Neural progenitor cell (in vitro differentiated cells): Measurements from ENCODE around the gene ECPAS. TPM values are rescaled to one million over a fixed set of nuclear protein-coding genes. Genes with fewer than 3 reads are reported as not detected.

Experiments used
- DNase-seq: peaks from one replicate; pipeline ENCODE4 v3.0.0-alpha.2; 2016; ENCODE audit warnings: low spot score
- H2AFZ ChIP-seq: fragments of 200-600 bp; sonication (generic); replicated peaks from 2 replicates; pipeline ENCODE4 v1.6.1; 2016; ENCODE audit warnings: antibody characterized with exemption
- H3F3A ChIP-seq: fragments of 200-600 bp; sonication (generic); 2 replicates; pipeline ENCODE4 v1.6.1; 2016; ENCODE audit warnings: antibody characterized with exemption, low read depth
- H3K27ac ChIP-seq: fragments of 200-600 bp; sonication (generic); 2 replicates; pipeline ENCODE4 v1.5.1; 2016; ENCODE audit warnings: mild to moderate bottlenecking
- H3K27me3 ChIP-seq: fragments of 200-600 bp; sonication (generic); 2 replicates; pipeline ENCODE4 v1.6.1; 2016; ENCODE audit warnings: mild to moderate bottlenecking, moderate library complexity
- H3K36me3 ChIP-seq: fragments of 200-600 bp; sonication (generic); 2 replicates; pipeline ENCODE4 v1.5.1; 2016
- H3K4me1 ChIP-seq: fragments of 200-600 bp; sonication (generic); 2 replicates; pipeline ENCODE4 v1.6.1; 2016; ENCODE audit warnings: mixed run types
- H3K4me2 ChIP-seq: fragments of 200-600 bp; sonication (generic); 2 replicates; pipeline ENCODE4 v1.6.1; 2016
- H3K4me3 ChIP-seq: fragments of 200-600 bp; sonication (generic); 2 replicates; pipeline ENCODE4 v1.5.1; 2016
- H3K79me2 ChIP-seq: fragments of 200-600 bp; sonication (generic); 2 replicates; pipeline ENCODE4 v1.6.1; 2016; ENCODE audit warnings: low read depth
- H3K9ac ChIP-seq: fragments of 200-600 bp; sonication (generic); 2 replicates; pipeline ENCODE4 v1.6.1; 2016
- H3K9me3 ChIP-seq: fragments of 200-600 bp; sonication (generic); 2 replicates; pipeline ENCODE4 v1.5.1; 2016; ENCODE audit warnings: low read depth
- H4K20me1 ChIP-seq: fragments of 200-600 bp; sonication (generic); 2 replicates; pipeline ENCODE4 v1.6.1; 2016; ENCODE audit warnings: low read depth
- H3K27ac Mint-ChIP-seq: 3 replicates; pipeline ENCODE4 v1.8.0; 2021; ENCODE audit warnings: mixed read lengths
- H3K27me3 Mint-ChIP-seq: 2 replicates; pipeline ENCODE4 v1.8.0; 2022; ENCODE audit warnings: low read depth, mild to moderate bottlenecking, inconsistent platforms, moderate library complexity, mixed read lengths; ENCODE audit not compliant: insufficient read depth
- H3K36me3 Mint-ChIP-seq: 3 replicates; pipeline ENCODE4 v1.8.0; 2021; ENCODE audit warnings: mixed read lengths
- H3K4me1 Mint-ChIP-seq: 3 replicates; pipeline ENCODE4 v1.8.0; 2021; ENCODE audit warnings: mixed read lengths
- H3K4me3 Mint-ChIP-seq: 3 replicates; pipeline ENCODE4 v1.8.0; 2021; ENCODE audit warnings: mild to moderate bottlenecking, moderate library complexity, mixed read lengths
- H3K9me3 Mint-ChIP-seq: 3 replicates; pipeline ENCODE4 v1.8.0; 2020; ENCODE audit warnings: mixed read lengths
- EZH2 ChIP-seq: fragments of 200-600 bp; sonication (generic); IDR thresholded peaks from 2 replicates; pipeline ENCODE4 v1.6.1; 2017; ENCODE audit warnings: antibody characterized with exemption, mild to moderate bottlenecking, moderate library complexity
- EZH2phosphoT487 ChIP-seq: fragments of 200-600 bp; sonication (generic); IDR thresholded peaks from 2 replicates; pipeline ENCODE4 v1.6.1; 2017; ENCODE audit warnings: antibody characterized with exemption
- total RNA-seq: library from RNA; depleted of rRNA; stranded (reverse); fragments of >200 nt; gene quantifications from 2 replicates; pipeline ENCODE4 v1.2.3, GENCODE V29; 2015; ENCODE audit warnings: low replicate concordance
- TF ChIP-seq, protein P1 (sequence below): fragments of 200-600 bp; sonication (generic); IDR thresholded peaks from 2 replicates; pipeline ENCODE4 v1.5.1; 2017; ENCODE audit warnings: antibody characterized with exemption, mild to moderate bottlenecking

ECPAS gene
- total RNA-seq, 1 donor from 2014 or later, result 59.2 TPM

DNA sequence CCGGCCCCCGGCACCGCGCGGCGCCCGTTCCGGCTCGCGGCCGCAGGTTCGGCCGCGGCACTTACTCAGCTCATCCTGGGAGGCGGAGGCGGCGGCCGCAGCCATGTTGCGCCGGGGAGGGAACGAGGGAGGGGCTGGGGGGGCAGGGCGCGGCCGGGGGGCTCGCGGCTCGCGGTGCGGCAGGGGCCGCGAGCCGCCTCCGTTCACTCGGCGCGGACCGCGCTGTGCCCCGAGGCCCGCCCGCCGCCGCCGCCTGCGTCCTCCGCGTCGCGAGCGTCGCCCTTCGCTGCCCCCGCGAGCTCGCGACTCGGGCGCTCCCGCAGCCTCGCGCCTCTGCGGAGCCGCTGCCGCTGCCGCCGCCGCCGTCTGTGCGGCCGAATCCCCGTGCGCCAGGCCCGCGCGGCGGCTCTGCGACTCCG is 735 bp downstream of the ECPAS start:
- Mint-ChIP-seq H3K4me1 (peaks cover 17% of the 10 kb centered on the region), H3K9me3 (peaks cover 2% of the 10 kb centered on the region), H3K4me3 (no peak overlapping the region), H3K27me3 (peaks cover 3% of the 10 kb centered on the region), H3K27ac (no peak overlapping the region), H3K36me3 (peaks cover 12% of the 10 kb centered on the region)
- TF ChIP-seq, protein P1, sequence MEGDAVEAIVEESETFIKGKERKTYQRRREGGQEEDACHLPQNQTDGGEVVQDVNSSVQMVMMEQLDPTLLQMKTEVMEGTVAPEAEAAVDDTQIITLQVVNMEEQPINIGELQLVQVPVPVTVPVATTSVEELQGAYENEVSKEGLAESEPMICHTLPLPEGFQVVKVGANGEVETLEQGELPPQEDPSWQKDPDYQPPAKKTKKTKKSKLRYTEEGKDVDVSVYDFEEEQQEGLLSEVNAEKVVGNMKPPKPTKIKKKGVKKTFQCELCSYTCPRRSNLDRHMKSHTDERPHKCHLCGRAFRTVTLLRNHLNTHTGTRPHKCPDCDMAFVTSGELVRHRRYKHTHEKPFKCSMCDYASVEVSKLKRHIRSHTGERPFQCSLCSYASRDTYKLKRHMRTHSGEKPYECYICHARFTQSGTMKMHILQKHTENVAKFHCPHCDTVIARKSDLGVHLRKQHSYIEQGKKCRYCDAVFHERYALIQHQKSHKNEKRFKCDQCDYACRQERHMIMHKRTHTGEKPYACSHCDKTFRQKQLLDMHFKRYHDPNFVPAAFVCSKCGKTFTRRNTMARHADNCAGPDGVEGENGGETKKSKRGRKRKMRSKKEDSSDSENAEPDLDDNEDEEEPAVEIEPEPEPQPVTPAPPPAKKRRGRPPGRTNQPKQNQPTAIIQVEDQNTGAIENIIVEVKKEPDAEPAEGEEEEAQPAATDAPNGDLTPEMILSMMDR, result no peak
- TF ChIP-seq EZH2phosphoT487, result no peak
- TF ChIP-seq EZH2, result no peak
- H3K4me1 ChIP-seq, result peaks cover 15% of the 10 kb centered on the region
- peaks cover 4% of the 10 kb centered on the region for H4K20me1 ChIP-seq
- no peak overlapping the region for H3K9ac ChIP-seq
- no peaks in the 10 kb centered on the region for H3K36me3 ChIP-seq
- peak overlapping the region; percentile 88 for H3K27ac ChIP-seq
- H2AFZ ChIP-seq, result no peak overlapping the region
- no peaks in the 10 kb centered on the region for H3K27me3 ChIP-seq
- H3F3A ChIP-seq, result peaks cover 35% of the 10 kb centered on the region
- no peak for DNase-seq
- H3K4me2 ChIP-seq, result peak overlapping the region; percentile 55
- no peaks in the 10 kb centered on the region for H3K9me3 ChIP-seq
- peaks cover 55% of the 10 kb centered on the region for H3K79me2 ChIP-seq
- peak overlapping the region; percentile 99 for H3K4me3 ChIP-seq

DNA sequence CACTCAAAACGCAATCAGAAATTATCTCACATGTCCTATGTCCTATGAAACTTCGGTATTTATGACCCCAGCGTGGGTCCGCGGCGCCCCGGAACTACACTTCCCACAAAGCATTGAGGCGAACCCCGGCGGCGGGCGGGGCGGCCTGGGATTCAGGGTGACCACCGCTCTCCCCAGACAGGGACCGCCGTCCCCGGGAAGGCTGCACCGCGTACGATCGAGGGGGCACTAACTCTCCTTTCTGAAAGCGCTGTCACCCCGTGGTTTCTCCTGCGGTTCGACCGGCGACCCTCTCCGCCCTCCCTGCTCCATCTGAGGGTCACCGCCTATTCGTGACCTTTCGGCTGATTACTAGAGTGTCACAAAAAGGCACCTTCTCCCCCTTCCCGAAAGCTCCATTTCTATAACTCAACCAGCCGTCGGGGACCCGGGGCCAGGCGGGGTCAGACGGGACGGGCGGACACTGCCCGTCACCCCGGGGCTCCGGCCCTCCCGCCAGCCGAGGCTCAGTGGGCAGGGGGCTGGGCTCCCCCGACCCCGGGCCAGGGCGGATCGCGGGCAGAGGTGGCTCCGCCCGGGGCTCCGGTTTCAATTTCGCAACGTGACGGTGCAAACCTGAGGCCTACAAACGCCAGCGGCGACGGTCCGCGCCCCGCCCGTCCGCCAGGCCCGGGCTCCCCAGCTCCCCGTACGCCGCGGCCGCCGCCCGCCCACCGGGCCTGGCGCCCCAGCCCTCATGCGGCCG is 1.3 kb downstream of the ECPAS start:
- Histone ChIP-seq H2AFZ (peak overlapping the region; percentile 95), H3K4me2 (peak overlapping the region; percentile 94), H3F3A (peaks cover 35% of the 10 kb centered on the region), H3K79me2 (peaks cover 61% of the 10 kb centered on the region), H3K4me1 (peaks cover 15% of the 10 kb centered on the region), H4K20me1 (peaks cover 4% of the 10 kb centered on the region), H3K27ac (peak overlapping the region; percentile 88), H3K36me3 (no peaks in the 10 kb centered on the region), H3K9ac (no peak overlapping the region), H3K4me3 (peak overlapping the region; percentile 99), H3K9me3 (no peaks in the 10 kb centered on the region), H3K27me3 (no peaks in the 10 kb centered on the region)
- peak; percentile 91 for DNase-seq
- Mint-ChIP-seq H3K27ac (peak overlapping the region; percentile 79), H3K36me3 (peaks cover 12% of the 10 kb centered on the region), H3K9me3 (peaks cover 2% of the 10 kb centered on the region), H3K4me1 (peaks cover 17% of the 10 kb centered on the region), H3K4me3 (peak overlapping the region; percentile 91), H3K27me3 (peaks cover 3% of the 10 kb centered on the region)
- no peak for TF ChIP-seq EZH2
- TF ChIP-seq, protein P1, result no peak
- no peak for TF ChIP-seq EZH2phosphoT487

DNA sequence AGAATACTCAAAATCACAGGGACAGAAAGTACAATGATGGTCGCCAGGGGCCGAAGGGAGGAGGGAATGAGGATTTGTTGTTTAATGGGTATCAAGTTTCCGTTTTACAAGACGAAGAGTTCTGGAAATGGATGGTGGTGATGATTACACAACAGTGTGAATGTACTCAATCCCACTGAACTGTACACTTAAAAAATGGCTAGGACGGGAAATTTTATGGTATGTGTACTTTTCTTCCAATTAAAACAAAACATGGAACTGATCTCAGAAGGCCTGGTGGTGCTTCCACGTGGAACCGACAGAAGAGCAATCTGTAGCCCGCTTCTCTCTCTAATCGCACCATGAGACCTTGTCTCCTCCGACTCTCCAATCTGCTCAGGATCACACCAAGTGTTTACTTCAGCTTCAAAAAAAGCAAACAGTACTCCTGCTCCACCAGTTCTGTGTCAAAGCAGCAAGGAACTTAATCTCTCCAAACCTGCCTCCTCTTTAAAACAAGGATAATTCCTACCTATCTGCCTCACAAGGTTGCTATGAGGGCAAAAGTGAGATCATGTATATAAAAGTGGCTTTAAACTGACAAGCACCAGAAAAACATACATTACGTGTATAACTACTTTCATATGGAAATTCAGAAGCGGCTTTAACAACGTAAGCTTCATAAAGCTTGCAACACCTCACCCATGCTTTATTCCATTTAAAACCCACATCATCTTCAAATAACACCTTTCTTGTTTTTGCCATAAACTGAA is 2.1 kb downstream of the ECPAS start:
- H3F3A ChIP-seq, result peaks cover 29% of the 10 kb centered on the region
- H3K36me3 Mint-ChIP-seq, result peaks cover 17% of the 10 kb centered on the region
- peaks cover 3% of the 10 kb centered on the region for H3K27me3 Mint-ChIP-seq
- peak overlapping the region; percentile 94 for H3K4me2 ChIP-seq
- peaks cover 15% of the 10 kb centered on the region for H3K4me1 ChIP-seq
- peaks cover 6% of the 10 kb centered on the region for H3K9me3 Mint-ChIP-seq
- H3K36me3 ChIP-seq, result no peaks in the 10 kb centered on the region
- no peaks in the 10 kb centered on the region for H3K27me3 ChIP-seq
- H3K27ac Mint-ChIP-seq, result peak overlapping the region; percentile 12
- DNase-seq, result no peak
- no peak for TF ChIP-seq EZH2
- TF ChIP-seq EZH2phosphoT487, result no peak
- TF ChIP-seq, protein P1, result no peak
- peaks cover 7% of the 10 kb centered on the region for H4K20me1 ChIP-seq
- peak overlapping the region; percentile 91 for H3K4me3 Mint-ChIP-seq
- H3K9ac ChIP-seq, result no peak overlapping the region
- H3K79me2 ChIP-seq, result peaks cover 69% of the 10 kb centered on the region
- peak overlapping the region; percentile 95 for H2AFZ ChIP-seq
- no peak overlapping the region for H3K27ac ChIP-seq
- no peaks in the 10 kb centered on the region for H3K9me3 ChIP-seq
- H3K4me1 Mint-ChIP-seq, result peaks cover 17% of the 10 kb centered on the region
- H3K4me3 ChIP-seq, result peak overlapping the region; percentile 99
